H1 (cell line): ENCODE measurements around the gene TEX51. TPM values are rescaled to one million over a fixed set of nuclear protein-coding genes. Genes with fewer than 3 reads are reported as not detected.

Source experiments
- CBX8 ChIP-seq: fragments of 300-800, 300-1000 bp; sonication (generic); IDR thresholded peaks from 2 replicates; pipeline ENCODE4 v1.7.1; 2016; ENCODE audit warnings: low read depth, low read length, borderline replicate concordance
- CTBP2 ChIP-seq: IDR thresholded peaks from 2 replicates; pipeline ENCODE4 v1.7.0; 2011; ENCODE audit warnings: borderline replicate concordance, mild to moderate bottlenecking, moderate library complexity, mixed read lengths, low read length; ENCODE audit not compliant: insufficient read depth, insufficient read length
- FOSL1 ChIP-seq: IDR thresholded peaks from 2 replicates; pipeline ENCODE4 v1.6.1; 2011; ENCODE audit warnings: mild to moderate bottlenecking, low read depth, low read length, moderate library complexity; ENCODE audit not compliant: insufficient read depth
- KDM1A ChIP-seq: fragments of 200-600, 300-600 bp; sonication (generic); IDR thresholded peaks from 2 replicates; pipeline ENCODE4 v1.7.1; 2016; ENCODE audit warnings: mild to moderate bottlenecking, low read length, borderline replicate concordance
- KDM4A ChIP-seq: IDR thresholded peaks from one replicate; pipeline ENCODE4 v1.7.1; 2012; ENCODE audit warnings: low read depth, mild to moderate bottlenecking, moderate library complexity, low read length, inconsistent platforms; ENCODE audit not compliant: severe bottlenecking
- MAFK ChIP-seq: IDR thresholded peaks from 2 replicates; pipeline ENCODE4 v1.6.1; 2012; ENCODE audit warnings: low read depth, mild to moderate bottlenecking, improper control_type of control experiment, low read length
- RFX5 ChIP-seq: IDR thresholded peaks from 2 replicates; pipeline ENCODE4 v1.6.1; 2011; ENCODE audit warnings: low read depth, low read length, improper control_type of control experiment, borderline replicate concordance
- SP2 ChIP-seq: IDR thresholded peaks from 2 replicates; pipeline ENCODE4 v1.6.1; 2012; ENCODE audit warnings: mild to moderate bottlenecking, low read length, inconsistent platforms
- TBP ChIP-seq: IDR thresholded peaks from 2 replicates; pipeline ENCODE4 v1.6.1; 2011; ENCODE audit warnings: low read depth, low read length, improper control_type of control experiment
- YY1 ChIP-seq: IDR thresholded peaks from 2 replicates; pipeline ENCODE4 v1.6.1; 2011; ENCODE audit warnings: low read depth, mild to moderate bottlenecking, low read length
- polyA plus RNA-seq, 7 experiments: library from polyadenylated mRNA; depleted of rRNA in 3 of 7; stranded (reverse) in 5 of 7; unstranded in 2 of 7; fragments of >200 nt in 5 of 7; fragments of 200-250 nt in 2 of 7; gene quantifications; 1 replicate in 5 of 7; 2 replicates in 1 of 7; 4 replicates in 1 of 7; pipeline versions ENCODE4 v1.2.1 to v1.2.3, GENCODE V29; 2011 to 2013; ENCODE audit warnings: missing spikeins in 2 of 7, mixed read lengths in 2 of 7
- total RNA-seq: library from RNA; stranded (reverse); fragmentation: NEBNext Ultra II Directional; extraction: Animal tissue kit (Norgen Biotek cat#: 25700); gene quantifications from 2 replicates; pipeline ENCODE4 v1.2.1, GENCODE V29; 2021

TEX51 gene
- total and polyA plus RNA-seq, 2 of the 8 experiments (the other 6 are each of a cell fraction or from before 2014, with no cell fraction given): not detected

DNA sequence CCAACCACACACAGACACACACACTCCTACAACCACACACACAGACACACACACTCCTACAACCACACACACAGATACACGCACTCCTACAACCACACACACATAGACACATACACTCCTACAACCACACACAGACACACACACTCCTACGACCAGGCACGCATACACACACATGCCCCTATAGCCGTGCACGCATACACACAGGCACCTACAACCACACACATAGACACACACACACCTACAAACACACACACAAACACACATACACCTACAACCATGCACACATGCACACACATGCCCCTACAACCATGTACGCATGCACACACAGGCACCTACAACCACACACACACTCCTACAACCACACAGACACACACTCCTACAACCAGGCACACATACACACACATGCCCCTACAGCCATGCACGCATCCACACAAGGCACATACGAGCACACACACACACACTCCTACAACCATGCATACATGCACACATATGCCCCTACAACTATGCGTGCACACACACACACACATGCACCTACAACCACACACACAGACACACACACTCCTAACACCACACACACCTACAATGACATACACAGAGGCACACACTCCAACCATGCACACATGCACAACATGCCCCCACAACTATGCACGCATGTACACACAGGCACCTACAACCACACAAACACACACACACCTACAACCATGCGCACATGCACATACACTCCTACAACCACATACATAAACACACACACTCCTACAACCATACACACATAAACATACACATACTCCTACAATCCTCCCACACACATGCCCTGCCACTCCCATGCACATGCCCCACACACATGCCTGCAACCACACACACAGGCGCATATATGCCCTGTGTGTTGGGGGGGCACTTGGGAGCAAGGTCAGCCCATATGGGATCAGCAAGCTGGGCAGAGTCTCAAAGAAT lies 19.1 kb upstream of the TEX51 start (continued):
- no peak for TF ChIP-seq MAFK
- TF ChIP-seq YY1: no peak
- no peak for TF ChIP-seq TBP
- no peak for TF ChIP-seq KDM4A
- TF ChIP-seq RFX5: no peak
- TF ChIP-seq KDM1A: no peak
- TF ChIP-seq CTBP2: no peak
- TF ChIP-seq FOSL1: no peak
- TF ChIP-seq SP2: no peak
- TF ChIP-seq CBX8: no peak
- TF ChIP-seq, all 59 proteins: peak for 0
